Liver (tissue), 3 donors: ENCODE results near the gene ACTC1.

ENCODE experiments used
- CTCF ChIP-seq: fragments of 150-350 bp; IDR thresholded peaks from 2 replicates; pipeline ENCODE4 v1.5.1; 2017; ENCODE audit warnings: improper control_type of control experiment, low read depth, low read length; ENCODE audit not compliant: missing input control
- GABPA ChIP-seq, 2 donors: IDR thresholded peaks in 1 of 2; conservative IDR thresholded peaks in 1 of 2; 2 replicates each; pipeline ENCODE4 v1.6.1; 2016; ENCODE audit warnings: antibody characterized with exemption in 2 of 2, mild to moderate bottlenecking in 1 of 2, moderate library complexity in 1 of 2
- HNF4A ChIP-seq, 2 donors: conservative IDR thresholded peaks; 2 replicates each; pipeline ENCODE4 v1.6.1; 2016; ENCODE audit warnings: antibody characterized with exemption in 2 of 2, mild to moderate bottlenecking in 2 of 2
- MAX ChIP-seq: IDR thresholded peaks from 2 replicates; pipeline ENCODE4 v1.6.1; 2016; ENCODE audit warnings: antibody characterized with exemption
- NR2F2 ChIP-seq: IDR thresholded peaks from 2 replicates; pipeline ENCODE4 v1.6.1; 2016; ENCODE audit warnings: antibody characterized with exemption
- REST ChIP-seq: IDR thresholded peaks from 2 replicates; pipeline ENCODE4 v1.6.1; 2016; ENCODE audit warnings: antibody characterized with exemption, mild to moderate bottlenecking
- SP1 ChIP-seq: IDR thresholded peaks from 2 replicates; pipeline ENCODE4 v1.6.1; 2018; ENCODE audit warnings: antibody characterized with exemption, mild to moderate bottlenecking
- donor health status: healthy.
- donor health status: healthy.

GRCh38 chr15:34765741-34766140 lies 29.6 kb downstream of the ACTC1 start:
- no peak for TF ChIP-seq HNF4A (conservative IDR thresholded peaks at IDR 0.05)
- no peak for TF ChIP-seq CTCF
- TF ChIP-seq NR2F2 = no peak
- no peak for TF ChIP-seq GABPA (IDR thresholded peaks at IDR 0.05 in 1 of 2, conservative IDR thresholded peaks at IDR 0.05 in 1 of 2)
- no peak for TF ChIP-seq SP1
- TF ChIP-seq REST = no peak
- no peak for TF ChIP-seq MAX
